SK-N-SH treated with all-trans-retinoic acid at 6 μM for 48 hours (cell line): ENCODE data around the gene XCR1.

Experiments
- ATAC-seq: fragments of 200-7000 bp; cut with Tn5 transposase; 3 replicates; pipeline ENCODE4 v1.9.1; 2020; ENCODE audit warnings: mild to moderate bottlenecking, moderate library complexity
- ARNTL ChIP-seq: fragments of 450-650 bp; formaldehyde crosslinking; IDR thresholded peaks from 2 replicates; pipeline ENCODE4 v1.5.0; 2020; ENCODE audit warnings: low read depth, mild to moderate bottlenecking, moderate library complexity, borderline replicate concordance
- BACH2 ChIP-seq: fragments of 250-450 bp; sonication (Bioruptor Pico); IDR thresholded peaks from 2 replicates; pipeline ENCODE4 v1.9.0; 2021; ENCODE audit warnings: mild to moderate bottlenecking, borderline replicate concordance
- CSDC2 ChIP-seq: fragments of 250-450 bp; sonication (Bioruptor Pico); IDR thresholded peaks from 2 replicates; pipeline ENCODE4 v1.5.0; 2020; ENCODE audit warnings: mild to moderate bottlenecking, moderate library complexity
- ESRRG ChIP-seq: fragments of 250-450 bp; sonication (Bioruptor Pico); IDR thresholded peaks from 2 replicates; pipeline ENCODE4 v1.6.1; 2021; ENCODE audit warnings: mild to moderate bottlenecking
- GLIS3 ChIP-seq: fragments of 250-450 bp; sonication (Bioruptor Pico); IDR thresholded peaks from 2 replicates; pipeline ENCODE4 v1.5.0; 2020; ENCODE audit warnings: mild to moderate bottlenecking, moderate library complexity
- ISL1 ChIP-seq: fragments of 250-450 bp; sonication (Bioruptor Pico); IDR thresholded peaks from 2 replicates; pipeline ENCODE4 v2.1.2; 2022; ENCODE audit warnings: mild to moderate bottlenecking, moderate library complexity
- OSR1 ChIP-seq: fragments of 250-450 bp; sonication (Bioruptor Pico); IDR thresholded peaks from 2 replicates; pipeline ENCODE4 v1.8.0; 2022; ENCODE audit warnings: moderate library complexity, mild to moderate bottlenecking, inconsistent platforms
- PPARA ChIP-seq: fragments of 250-450 bp; sonication (Bioruptor Pico); IDR thresholded peaks from 2 replicates; pipeline ENCODE4 v1.5.0; 2020; ENCODE audit warnings: mild to moderate bottlenecking, borderline replicate concordance
- RARB ChIP-seq: fragments of 250-450 bp; sonication (Bioruptor Pico); IDR thresholded peaks from 2 replicates; pipeline ENCODE4 v1.8.0; 2021; ENCODE audit warnings: mild to moderate bottlenecking, moderate library complexity
- ZC3H10 ChIP-seq: fragments of 250-450 bp; sonication (Bioruptor Pico); IDR thresholded peaks from 2 replicates; pipeline ENCODE4 v1.5.1; 2021; ENCODE audit warnings: mild to moderate bottlenecking, moderate library complexity
- ZNF70 ChIP-seq: fragments of 450-650 bp; formaldehyde crosslinking; IDR thresholded peaks from 2 replicates; pipeline ENCODE4 v1.5.0; 2020; ENCODE audit warnings: mild to moderate bottlenecking, moderate library complexity
- TF ChIP-seq, protein P1 (sequence below): fragments of 250-450 bp; sonication (Bioruptor Pico); IDR thresholded peaks from 2 replicates; pipeline ENCODE4 v1.5.0; 2020; ENCODE audit warnings: mild to moderate bottlenecking, moderate library complexity
- TF ChIP-seq, protein P2 (sequence below): fragments of 250-450 bp; sonication (Bioruptor Pico); IDR thresholded peaks from 2 replicates; pipeline ENCODE4 v1.8.0; 2021; ENCODE audit warnings: low read depth, mild to moderate bottlenecking, moderate library complexity, borderline replicate concordance
- TF ChIP-seq, protein P3 (sequence below): fragments of 250-450 bp; sonication (Bioruptor Pico); IDR thresholded peaks from 2 replicates; pipeline ENCODE4 v1.5.1; 2021; ENCODE audit warnings: mild to moderate bottlenecking, moderate library complexity
- TF ChIP-seq, protein P4 (sequence below): fragments of 250-450 bp; sonication (Bioruptor Pico); IDR thresholded peaks from 2 replicates; pipeline ENCODE4 v1.8.0; 2020; ENCODE audit warnings: mild to moderate bottlenecking, moderate library complexity, borderline replicate concordance

Gene XCR1

DNA sequence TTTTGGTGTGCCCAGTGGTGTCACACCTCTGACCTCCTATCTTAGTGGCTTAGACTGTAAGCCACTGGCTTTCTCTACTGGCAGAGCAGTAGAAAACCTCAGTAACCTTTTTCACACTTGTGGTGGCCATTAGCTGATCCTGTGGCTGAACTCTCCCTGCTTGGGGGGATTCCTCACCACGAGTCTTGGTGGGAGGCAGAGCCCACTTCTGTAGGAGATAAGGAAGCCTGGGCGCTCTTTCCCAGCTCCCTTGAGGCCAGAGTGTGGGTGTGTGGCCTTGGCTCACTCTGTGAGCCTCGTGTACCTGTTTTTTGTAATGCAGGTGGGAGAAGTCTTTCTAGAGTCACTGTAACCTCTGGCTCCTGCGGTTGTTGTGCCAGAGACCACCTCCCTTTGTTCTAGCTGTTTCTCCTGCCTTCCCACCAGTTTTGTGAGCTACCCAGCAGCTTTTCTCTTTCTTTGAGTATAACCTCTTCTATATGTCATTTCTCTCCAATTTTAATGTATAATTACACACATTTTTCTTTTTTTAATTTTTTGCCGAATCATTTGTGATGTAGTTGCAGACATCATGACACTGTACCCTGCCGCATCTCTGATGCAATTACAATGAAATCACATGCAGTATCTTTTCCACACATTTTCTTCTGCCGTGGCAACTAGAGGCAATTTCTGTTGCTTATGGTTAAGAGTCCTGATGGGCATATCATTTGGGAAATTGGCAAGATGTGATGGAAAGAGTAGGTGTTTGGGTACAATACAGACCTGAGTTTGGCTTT lies 13.8 kb downstream of the XCR1 start (continued):
- TF ChIP-seq, protein P1, sequence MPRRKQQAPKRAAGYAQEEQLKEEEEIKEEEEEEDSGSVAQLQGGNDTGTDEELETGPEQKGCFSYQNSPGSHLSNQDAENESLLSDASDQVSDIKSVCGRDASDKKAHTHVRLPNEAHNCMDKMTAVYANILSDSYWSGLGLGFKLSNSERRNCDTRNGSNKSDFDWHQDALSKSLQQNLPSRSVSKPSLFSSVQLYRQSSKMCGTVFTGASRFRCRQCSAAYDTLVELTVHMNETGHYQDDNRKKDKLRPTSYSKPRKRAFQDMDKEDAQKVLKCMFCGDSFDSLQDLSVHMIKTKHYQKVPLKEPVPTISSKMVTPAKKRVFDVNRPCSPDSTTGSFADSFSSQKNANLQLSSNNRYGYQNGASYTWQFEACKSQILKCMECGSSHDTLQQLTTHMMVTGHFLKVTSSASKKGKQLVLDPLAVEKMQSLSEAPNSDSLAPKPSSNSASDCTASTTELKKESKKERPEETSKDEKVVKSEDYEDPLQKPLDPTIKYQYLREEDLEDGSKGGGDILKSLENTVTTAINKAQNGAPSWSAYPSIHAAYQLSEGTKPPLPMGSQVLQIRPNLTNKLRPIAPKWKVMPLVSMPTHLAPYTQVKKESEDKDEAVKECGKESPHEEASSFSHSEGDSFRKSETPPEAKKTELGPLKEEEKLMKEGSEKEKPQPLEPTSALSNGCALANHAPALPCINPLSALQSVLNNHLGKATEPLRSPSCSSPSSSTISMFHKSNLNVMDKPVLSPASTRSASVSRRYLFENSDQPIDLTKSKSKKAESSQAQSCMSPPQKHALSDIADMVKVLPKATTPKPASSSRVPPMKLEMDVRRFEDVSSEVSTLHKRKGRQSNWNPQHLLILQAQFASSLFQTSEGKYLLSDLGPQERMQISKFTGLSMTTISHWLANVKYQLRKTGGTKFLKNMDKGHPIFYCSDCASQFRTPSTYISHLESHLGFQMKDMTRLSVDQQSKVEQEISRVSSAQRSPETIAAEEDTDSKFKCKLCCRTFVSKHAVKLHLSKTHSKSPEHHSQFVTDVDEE (CRISPR knock-in tag), result no peak

DNA sequence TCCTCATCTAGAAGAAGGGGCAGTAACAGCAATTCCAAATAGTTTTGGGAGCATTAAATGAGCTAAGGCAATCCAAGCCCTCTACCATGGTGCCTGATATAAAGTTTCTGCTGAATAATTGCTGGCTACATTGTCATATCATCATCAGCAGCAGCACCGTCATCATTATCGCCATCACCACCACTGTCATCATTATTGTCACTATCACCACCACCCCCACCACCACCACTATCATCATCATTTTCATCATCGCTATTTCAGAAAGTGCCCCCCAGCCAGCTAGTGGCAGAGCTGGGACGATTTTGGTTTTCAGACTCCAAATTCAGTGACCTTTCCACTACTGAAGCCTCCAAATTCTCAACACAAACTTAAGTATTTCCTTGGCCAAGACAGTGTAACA lies 15.0 kb downstream of the XCR1 start:
- ATAC-seq, result no peak
- no peak for TF ChIP-seq RARB (CRISPR knock-in tag)
- TF ChIP-seq, protein P1 (CRISPR knock-in tag), result no peak
- TF ChIP-seq, protein P2, sequence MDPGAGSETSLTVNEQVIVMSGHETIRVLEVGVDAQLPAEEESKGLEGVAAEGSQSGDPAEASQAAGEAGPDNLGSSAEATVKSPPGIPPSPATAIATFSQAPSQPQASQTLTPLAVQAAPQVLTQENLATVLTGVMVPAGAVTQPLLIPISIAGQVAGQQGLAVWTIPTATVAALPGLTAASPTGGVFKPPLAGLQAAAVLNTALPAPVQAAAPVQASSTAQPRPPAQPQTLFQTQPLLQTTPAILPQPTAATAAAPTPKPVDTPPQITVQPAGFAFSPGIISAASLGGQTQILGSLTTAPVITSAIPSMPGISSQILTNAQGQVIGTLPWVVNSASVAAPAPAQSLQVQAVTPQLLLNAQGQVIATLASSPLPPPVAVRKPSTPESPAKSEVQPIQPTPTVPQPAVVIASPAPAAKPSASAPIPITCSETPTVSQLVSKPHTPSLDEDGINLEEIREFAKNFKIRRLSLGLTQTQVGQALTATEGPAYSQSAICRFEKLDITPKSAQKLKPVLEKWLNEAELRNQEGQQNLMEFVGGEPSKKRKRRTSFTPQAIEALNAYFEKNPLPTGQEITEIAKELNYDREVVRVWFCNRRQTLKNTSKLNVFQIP, result no peak
- TF ChIP-seq CSDC2 (CRISPR knock-in tag), result no peak
- TF ChIP-seq ISL1 (CRISPR knock-in tag), result no peak
- TF ChIP-seq BACH2 (CRISPR knock-in tag), result no peak
- TF ChIP-seq GLIS3 (CRISPR knock-in tag), result no peak
- no peak for TF ChIP-seq ZC3H10 (CRISPR knock-in tag)
- TF ChIP-seq, protein P3, sequence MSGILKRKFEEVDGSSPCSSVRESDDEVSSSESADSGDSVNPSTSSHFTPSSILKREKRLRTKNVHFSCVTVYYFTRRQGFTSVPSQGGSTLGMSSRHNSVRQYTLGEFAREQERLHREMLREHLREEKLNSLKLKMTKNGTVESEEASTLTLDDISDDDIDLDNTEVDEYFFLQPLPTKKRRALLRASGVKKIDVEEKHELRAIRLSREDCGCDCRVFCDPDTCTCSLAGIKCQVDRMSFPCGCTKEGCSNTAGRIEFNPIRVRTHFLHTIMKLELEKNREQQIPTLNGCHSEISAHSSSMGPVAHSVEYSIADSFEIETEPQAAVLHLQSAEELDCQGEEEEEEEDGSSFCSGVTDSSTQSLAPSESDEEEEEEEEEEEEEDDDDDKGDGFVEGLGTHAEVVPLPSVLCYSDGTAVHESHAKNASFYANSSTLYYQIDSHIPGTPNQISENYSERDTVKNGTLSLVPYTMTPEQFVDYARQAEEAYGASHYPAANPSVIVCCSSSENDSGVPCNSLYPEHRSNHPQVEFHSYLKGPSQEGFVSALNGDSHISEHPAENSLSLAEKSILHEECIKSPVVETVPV (CRISPR knock-in tag), result no peak
- TF ChIP-seq, protein P4, sequence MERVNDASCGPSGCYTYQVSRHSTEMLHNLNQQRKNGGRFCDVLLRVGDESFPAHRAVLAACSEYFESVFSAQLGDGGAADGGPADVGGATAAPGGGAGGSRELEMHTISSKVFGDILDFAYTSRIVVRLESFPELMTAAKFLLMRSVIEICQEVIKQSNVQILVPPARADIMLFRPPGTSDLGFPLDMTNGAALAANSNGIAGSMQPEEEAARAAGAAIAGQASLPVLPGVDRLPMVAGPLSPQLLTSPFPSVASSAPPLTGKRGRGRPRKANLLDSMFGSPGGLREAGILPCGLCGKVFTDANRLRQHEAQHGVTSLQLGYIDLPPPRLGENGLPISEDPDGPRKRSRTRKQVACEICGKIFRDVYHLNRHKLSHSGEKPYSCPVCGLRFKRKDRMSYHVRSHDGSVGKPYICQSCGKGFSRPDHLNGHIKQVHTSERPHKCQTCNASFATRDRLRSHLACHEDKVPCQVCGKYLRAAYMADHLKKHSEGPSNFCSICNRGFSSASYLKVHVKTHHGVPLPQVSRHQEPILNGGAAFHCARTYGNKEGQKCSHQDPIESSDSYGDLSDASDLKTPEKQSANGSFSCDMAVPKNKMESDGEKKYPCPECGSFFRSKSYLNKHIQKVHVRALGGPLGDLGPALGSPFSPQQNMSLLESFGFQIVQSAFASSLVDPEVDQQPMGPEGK (CRISPR knock-in tag), result no peak
- TF ChIP-seq ZNF70 (CRISPR knock-in tag), result no peak
- no peak for TF ChIP-seq ESRRG

DNA sequence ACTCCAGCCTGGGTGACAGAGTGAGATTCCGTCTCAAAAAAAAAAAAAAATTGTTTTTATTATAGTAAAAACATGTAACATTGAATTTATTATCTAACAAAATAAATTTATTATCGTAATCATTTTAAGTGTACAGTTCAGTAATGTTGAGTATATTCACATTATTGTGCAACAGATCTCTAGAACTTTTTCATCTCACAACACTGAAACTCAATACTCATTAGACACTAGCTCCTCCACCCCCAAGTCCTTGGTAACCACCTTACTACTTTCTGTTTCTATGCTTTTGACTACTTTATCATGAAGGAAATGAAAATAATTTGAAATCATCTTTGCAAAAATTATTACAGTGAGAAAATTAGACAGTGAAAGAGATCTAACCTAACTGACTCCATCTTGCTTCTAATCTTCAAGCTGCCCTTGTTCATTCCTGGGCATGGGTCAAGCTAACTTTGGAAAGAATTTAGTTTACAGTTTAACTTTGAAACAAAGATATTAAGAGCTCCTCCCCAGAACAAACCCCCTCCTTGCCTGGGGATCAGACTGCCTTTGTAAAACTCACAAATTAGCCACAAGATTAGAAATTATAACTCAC lies 16.7 kb downstream of the XCR1 start:
- ATAC-seq, result no peak
- TF ChIP-seq PPARA (CRISPR knock-in tag) (no peak), OSR1 (no peak), BACH2 (CRISPR knock-in tag) (no peak)

DNA sequence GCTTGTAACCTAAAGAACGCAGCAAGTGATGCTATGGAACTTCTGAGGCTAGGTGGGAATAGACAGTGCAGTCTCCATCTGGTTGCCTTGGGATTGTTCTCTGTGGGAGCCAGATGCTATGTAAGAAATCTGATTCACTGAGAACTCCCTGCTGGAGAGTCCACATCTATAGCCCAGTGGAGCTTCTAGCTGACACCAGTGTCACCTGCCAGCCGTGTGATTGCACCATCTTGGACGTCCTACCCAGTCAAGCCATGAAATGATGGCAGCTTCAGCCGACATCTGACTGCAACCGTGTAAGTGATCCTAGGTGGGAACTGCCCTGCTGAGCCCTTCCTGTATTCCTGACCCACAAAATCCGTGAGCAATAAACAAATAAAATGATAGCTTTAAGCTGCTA lies 19.2 kb downstream of the XCR1 start:
- TF ChIP-seq, protein P4 (CRISPR knock-in tag), result no peak
- no peak for TF ChIP-seq ARNTL
- TF ChIP-seq ZNF70 (CRISPR knock-in tag), result no peak
- no peak for ATAC-seq
